Lower lobe of right lung (tissue), 2 donors: ENCODE measurements around the gene CPE. TPM values are rescaled to one million over a fixed set of nuclear protein-coding genes. Genes with fewer than 3 reads are reported as not detected.
A peak's percentile ranks its signal among the peaks of the same experiment; 100 is the strongest.

Experiments used
- ATAC-seq, 2 donors: fragments of 200-7000 bp; cut with Tn5 transposase; one replicate each; pipeline ENCODE4 v1.9.1; 2020 to 2022; ENCODE audit warnings: mild to moderate bottlenecking in 2 of 2, moderate library complexity in 2 of 2
- DNase-seq: peaks from one replicate; pipeline ENCODE4 v3.0.0-alpha.2; 2020
- H3K27ac ChIP-seq: fragments of 200-600 bp; one replicate; pipeline ENCODE4 v1.8.0; 2022
- H3K27me3 ChIP-seq: fragments of 200-600 bp; one replicate; pipeline ENCODE4 v1.8.0; 2022; ENCODE audit warnings: low read depth
- H3K36me3 ChIP-seq: fragments of 200-600 bp; one replicate; pipeline ENCODE4 v1.8.0; 2022; ENCODE audit warnings: mild to moderate bottlenecking
- H3K4me1 ChIP-seq: fragments of 200-600 bp; one replicate; pipeline ENCODE4 v1.8.0; 2022
- H3K4me3 ChIP-seq: fragments of 200-600 bp; one replicate; pipeline ENCODE4 v1.8.0; 2022; ENCODE audit warnings: mild to moderate bottlenecking
- H3K9me3 ChIP-seq: fragments of 200-600 bp; one replicate; pipeline ENCODE4 v1.8.0; 2022
- intact Hi-C: fragments of 100-400 bp; cut with DNase I; formaldehyde crosslinking; loops from one replicate; pipeline ENCODE4 v1.11.0; 2022
- total RNA-seq: library from RNA; stranded (reverse); fragmentation: NEBNext Ultra II Directional; extraction: Animal tissue kit (Norgen Biotek cat#: 25700); gene quantifications from one replicate; pipeline ENCODE4 v1.2.1, GENCODE V29; 2021
- TF ChIP-seq, protein P1 (sequence below): fragments of 200-600 bp; IDR thresholded peaks from one replicate; pipeline ENCODE4 v1.8.0; 2022; ENCODE audit warnings: antibody characterized with exemption, mild to moderate bottlenecking
- donor health status: DM: no; HTN: yes; CAD: no; lungs with severe emphysema.

Gene CPE
- total RNA-seq, 1 donor from 2014 or later, result 36.9 TPM

GRCh38 chr4:165359506-165359905 is 19.3 kb upstream of the CPE start:
- no peaks in the 10 kb centered on the region for H3K27me3 ChIP-seq
- H3K4me3 ChIP-seq, result no peak overlapping the region
- TF ChIP-seq, protein P1, sequence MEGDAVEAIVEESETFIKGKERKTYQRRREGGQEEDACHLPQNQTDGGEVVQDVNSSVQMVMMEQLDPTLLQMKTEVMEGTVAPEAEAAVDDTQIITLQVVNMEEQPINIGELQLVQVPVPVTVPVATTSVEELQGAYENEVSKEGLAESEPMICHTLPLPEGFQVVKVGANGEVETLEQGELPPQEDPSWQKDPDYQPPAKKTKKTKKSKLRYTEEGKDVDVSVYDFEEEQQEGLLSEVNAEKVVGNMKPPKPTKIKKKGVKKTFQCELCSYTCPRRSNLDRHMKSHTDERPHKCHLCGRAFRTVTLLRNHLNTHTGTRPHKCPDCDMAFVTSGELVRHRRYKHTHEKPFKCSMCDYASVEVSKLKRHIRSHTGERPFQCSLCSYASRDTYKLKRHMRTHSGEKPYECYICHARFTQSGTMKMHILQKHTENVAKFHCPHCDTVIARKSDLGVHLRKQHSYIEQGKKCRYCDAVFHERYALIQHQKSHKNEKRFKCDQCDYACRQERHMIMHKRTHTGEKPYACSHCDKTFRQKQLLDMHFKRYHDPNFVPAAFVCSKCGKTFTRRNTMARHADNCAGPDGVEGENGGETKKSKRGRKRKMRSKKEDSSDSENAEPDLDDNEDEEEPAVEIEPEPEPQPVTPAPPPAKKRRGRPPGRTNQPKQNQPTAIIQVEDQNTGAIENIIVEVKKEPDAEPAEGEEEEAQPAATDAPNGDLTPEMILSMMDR, result no peak
- no peak overlapping the region for H3K27ac ChIP-seq
- no peaks in the 10 kb centered on the region for H3K9me3 ChIP-seq
- intact Hi-C loops, result no loop called here
- ATAC-seq (peak; percentile 66 to 78), DNase-seq (no peak)
- H3K36me3 ChIP-seq, result no peaks in the 10 kb centered on the region
- peaks cover 15% of the 10 kb centered on the region for H3K4me1 ChIP-seq

DNA sequence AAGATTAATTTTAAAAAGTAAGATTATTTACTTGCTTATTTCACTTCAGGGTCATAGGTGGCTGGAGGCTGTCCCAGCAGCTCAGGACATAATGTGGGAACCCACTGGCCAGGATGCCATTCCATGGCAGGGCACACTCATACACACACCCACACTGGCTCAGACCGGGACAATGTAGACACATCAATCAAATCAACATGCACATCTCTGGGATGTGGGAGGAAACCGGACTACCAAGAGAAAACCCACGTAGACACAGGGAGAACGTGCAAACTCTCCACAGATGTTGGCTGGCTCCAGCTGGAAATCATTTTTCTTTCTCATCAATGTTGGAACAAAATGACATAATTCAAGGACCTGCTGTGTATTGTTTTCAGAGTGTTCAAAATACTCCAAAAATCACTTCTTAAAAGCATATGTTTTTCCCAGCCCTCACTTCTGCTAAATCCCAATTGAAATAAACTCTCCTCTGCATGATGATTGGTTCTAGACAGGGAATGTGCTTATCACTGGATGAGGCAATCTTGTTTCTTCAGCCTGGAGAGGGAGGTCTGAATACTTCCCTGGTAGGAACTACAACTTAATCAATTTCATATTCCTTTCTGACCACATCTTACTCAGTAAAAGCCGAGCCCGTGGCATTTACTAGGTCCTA is 18.6 kb upstream of the CPE start:
- no peaks in the 10 kb centered on the region for H3K27me3 ChIP-seq
- TF ChIP-seq, protein P1, result no peak
- no peak overlapping the region for H3K4me3 ChIP-seq
- H3K4me1 ChIP-seq, result peaks cover 15% of the 10 kb centered on the region
- intact Hi-C loops, result no loop called here
- H3K36me3 ChIP-seq, result no peaks in the 10 kb centered on the region
- ATAC-seq (peak in 1 of 2 donors; percentile 42), DNase-seq (no peak)
- no peak overlapping the region for H3K27ac ChIP-seq
- H3K9me3 ChIP-seq, result no peaks in the 10 kb centered on the region

DNA sequence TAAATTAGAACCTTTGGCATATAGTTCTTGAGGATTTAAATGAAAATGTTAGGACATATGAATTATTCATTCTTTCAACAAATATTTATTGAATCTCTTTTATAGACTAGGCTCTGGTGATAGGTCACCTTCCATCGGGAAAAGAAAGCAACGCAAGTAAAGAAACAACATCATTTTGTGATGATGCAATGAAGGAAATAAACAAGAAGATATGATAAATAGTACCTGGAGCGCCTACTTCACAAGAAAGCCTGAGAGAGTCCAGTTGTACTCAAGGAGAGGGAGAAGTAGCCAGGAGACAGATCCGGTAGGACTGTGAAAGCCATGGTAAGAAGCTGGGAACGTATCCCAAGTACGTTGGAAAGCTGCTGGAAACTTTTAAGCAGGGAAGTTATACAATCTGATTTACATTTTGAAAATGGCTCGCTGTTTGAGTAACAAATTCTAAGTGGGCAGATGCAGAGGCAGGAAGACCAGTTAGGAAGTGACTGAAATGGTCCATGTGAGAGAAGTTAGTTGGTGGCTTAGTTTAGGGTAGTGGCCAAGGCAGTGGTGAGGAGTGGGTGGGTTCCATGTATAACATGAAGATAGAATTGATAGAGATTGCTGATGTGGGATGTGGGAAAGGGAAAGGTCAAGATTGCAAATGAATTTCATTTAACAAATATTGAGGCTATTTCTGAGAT is 17.7 kb upstream of the CPE start:
- H3K4me1 ChIP-seq, result peaks cover 15% of the 10 kb centered on the region
- ATAC-seq (no peak), DNase-seq (no peak)
- no peaks in the 10 kb centered on the region for H3K36me3 ChIP-seq
- TF ChIP-seq, protein P1, result no peak
- intact Hi-C loops, result no loop called here
- no peaks in the 10 kb centered on the region for H3K27me3 ChIP-seq
- H3K27ac ChIP-seq, result no peak overlapping the region
- H3K9me3 ChIP-seq, result no peaks in the 10 kb centered on the region
- H3K4me3 ChIP-seq, result no peak overlapping the region

DNA sequence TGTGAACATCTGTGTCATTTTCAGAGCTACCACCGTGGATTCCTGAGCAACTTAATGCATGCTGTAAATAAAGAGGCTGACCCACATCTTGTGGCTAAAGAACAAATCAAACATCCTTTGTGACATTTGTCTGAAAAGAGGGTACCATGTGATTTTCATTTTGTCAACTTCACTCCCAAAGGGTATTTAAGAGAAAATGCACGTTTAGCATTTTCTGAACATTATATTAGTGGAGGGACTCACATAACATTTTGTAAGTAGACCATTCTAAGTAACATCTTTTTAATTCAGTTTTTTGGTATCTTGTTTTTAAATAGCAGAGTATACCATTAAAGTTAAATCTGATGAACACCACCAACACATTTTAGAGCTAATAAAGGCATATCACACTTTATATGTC is 17.0 kb upstream of the CPE start:
- Histone ChIP-seq H3K27me3 (no peaks in the 10 kb centered on the region), H3K27ac (no peak overlapping the region), H3K9me3 (no peaks in the 10 kb centered on the region), H3K4me1 (peaks cover 15% of the 10 kb centered on the region), H3K36me3 (no peaks in the 10 kb centered on the region), H3K4me3 (no peak overlapping the region)
- ATAC-seq, result no peak
- DNase-seq, result no peak
- intact Hi-C loops, result no loop called here
- TF ChIP-seq, protein P1, result no peak

- Histone ChIP-seq H3K36me3 (no peaks in the 10 kb centered on the region), H3K4me1 (peaks cover 10% of the 10 kb centered on the region), H3K27ac (no peak overlapping the region), H3K9me3 (no peaks in the 10 kb centered on the region), H3K4me3 (no peak overlapping the region), H3K27me3 (no peaks in the 10 kb centered on the region)
- DNase-seq (no peak), ATAC-seq (no peak)
- TF ChIP-seq, protein P1, result no peak
- intact Hi-C loops, result no loop called here
These were observed 14.2 kb upstream of the CPE start for GRCh38 chr4:165364452-165365080.
